Testis (tissue), 3 donors: Measurements from ENCODE around the gene ZNF430. TPM values are rescaled to one million over a fixed set of nuclear protein-coding genes. Genes with fewer than 3 reads are reported as not detected.

Source experiments
- DNase-seq: peaks from one replicate; pipeline ENCODE4 v3.0.0-alpha.2; 2019
- H3K27ac ChIP-seq, 2 donors: fragments of 200-600 bp; sonication (generic); one replicate each; pipeline ENCODE4 v1.5.1; 2019
- H3K27me3 ChIP-seq: fragments of 200-600 bp; sonication (generic); one replicate; pipeline ENCODE4 v1.5.1; 2019
- H3K36me3 ChIP-seq: fragments of 200-600 bp; sonication (generic); one replicate; pipeline ENCODE4 v1.5.1; 2017; ENCODE audit warnings: low read depth; ENCODE audit errors: missing control alignments
- H3K4me1 ChIP-seq: fragments of 200-600 bp; sonication (generic); one replicate; pipeline ENCODE4 v1.5.1; 2019
- H3K4me3 ChIP-seq, 2 donors: fragments of 200-600 bp; sonication (generic); one replicate each; pipeline ENCODE4 v1.5.1; 2017 to 2019
- H3K9me3 ChIP-seq: fragments of 200-600 bp; sonication (generic); one replicate; pipeline ENCODE4 v1.5.1; 2017
- POLR2A ChIP-seq: fragments of 450-650 bp; IDR thresholded peaks from one replicate; pipeline ENCODE4 v1.6.1; 2017; ENCODE audit warnings: antibody characterized with exemption, mild to moderate bottlenecking, moderate library complexity
- WGBS, 2 donors: methylation state at CpG; one replicate each; pipeline ENCODE4 v1.1.5; 2018; 5-methylcytosine and 5-hydroxymethylcytosine counted together
- intact Hi-C: fragments of 100-400 bp; cut with DNase I; formaldehyde crosslinking; loops from one replicate; pipeline ENCODE4 v1.15.1; 2023; ENCODE audit warnings: low total_unique reads
- polyA plus RNA-seq: library from polyadenylated mRNA; stranded (reverse); fragments of 350-450 nt; fragmentation: Illumina TruSeq; extraction: RNeasy Lipid Tissue Mini Kit (QIAGEN cat#74804); gene quantifications from one replicate; pipeline ENCODE4 v1.2.3, GENCODE V29; 2014; ENCODE audit warnings: low read depth, low replicate concordance; ENCODE audit not compliant: insufficient read depth
- total RNA-seq, 2 donors: library from RNA; depleted of rRNA; stranded (reverse); fragments of >200 nt; gene quantifications; one replicate each; pipeline ENCODE4 v1.2.3, GENCODE V29; 2016
- TF ChIP-seq, protein P1 (sequence below), 3 experiments: fragments of 450-650 bp in 2 of 3; fragments of 200-600 bp in 1 of 3; sonication (generic) in 1 of 3; IDR thresholded peaks; one replicate each; pipeline ENCODE4 v1.5.1; 2016 to 2019; ENCODE audit warnings: antibody characterized with exemption in 3 of 3, mild to moderate bottlenecking in 2 of 3, moderate library complexity in 1 of 3

Gene ZNF430
- total and polyA plus RNA-seq, 3 donors from 2014 or later: 3.8 to 11.7 (median 9.2) TPM

DNA sequence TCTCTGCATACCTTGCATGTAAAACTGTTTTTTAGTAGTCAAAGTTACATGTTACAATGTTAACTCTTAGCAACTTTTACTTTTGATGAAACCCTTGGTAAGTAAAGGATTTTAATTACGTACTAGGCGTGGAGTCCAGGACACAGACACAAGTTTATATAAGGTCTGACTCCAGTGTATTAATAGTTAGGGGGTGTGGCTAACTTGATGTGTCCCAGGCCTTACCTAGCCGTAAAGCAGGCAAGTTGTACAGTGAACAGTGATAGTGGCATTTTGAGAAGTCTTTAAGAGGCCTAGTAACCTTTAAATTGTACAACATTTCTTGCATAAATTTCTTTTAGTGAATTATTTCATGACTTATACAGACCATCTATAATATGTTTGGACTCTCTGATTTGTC lies 67.4 kb downstream of the ZNF430 start:
- Histone ChIP-seq H3K4me1 (peaks cover 8% of the 10 kb centered on the region), H3K9me3 (no peaks in the 10 kb centered on the region), H3K4me3 (no peak overlapping the region), H3K27ac (no peak overlapping the region), H3K36me3 (no peaks in the 10 kb centered on the region), H3K27me3 (no peaks in the 10 kb centered on the region)
- WGBS, 2 donors: 79 to 90% methylated on average over 3 of the region's 3 CpGs
- TF ChIP-seq, protein P1, sequence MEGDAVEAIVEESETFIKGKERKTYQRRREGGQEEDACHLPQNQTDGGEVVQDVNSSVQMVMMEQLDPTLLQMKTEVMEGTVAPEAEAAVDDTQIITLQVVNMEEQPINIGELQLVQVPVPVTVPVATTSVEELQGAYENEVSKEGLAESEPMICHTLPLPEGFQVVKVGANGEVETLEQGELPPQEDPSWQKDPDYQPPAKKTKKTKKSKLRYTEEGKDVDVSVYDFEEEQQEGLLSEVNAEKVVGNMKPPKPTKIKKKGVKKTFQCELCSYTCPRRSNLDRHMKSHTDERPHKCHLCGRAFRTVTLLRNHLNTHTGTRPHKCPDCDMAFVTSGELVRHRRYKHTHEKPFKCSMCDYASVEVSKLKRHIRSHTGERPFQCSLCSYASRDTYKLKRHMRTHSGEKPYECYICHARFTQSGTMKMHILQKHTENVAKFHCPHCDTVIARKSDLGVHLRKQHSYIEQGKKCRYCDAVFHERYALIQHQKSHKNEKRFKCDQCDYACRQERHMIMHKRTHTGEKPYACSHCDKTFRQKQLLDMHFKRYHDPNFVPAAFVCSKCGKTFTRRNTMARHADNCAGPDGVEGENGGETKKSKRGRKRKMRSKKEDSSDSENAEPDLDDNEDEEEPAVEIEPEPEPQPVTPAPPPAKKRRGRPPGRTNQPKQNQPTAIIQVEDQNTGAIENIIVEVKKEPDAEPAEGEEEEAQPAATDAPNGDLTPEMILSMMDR (IDR thresholded peaks at IDR 0.05): no peak
- no peak for TF ChIP-seq POLR2A
- no peak for DNase-seq
- intact Hi-C loops: no loop called here

DNA sequence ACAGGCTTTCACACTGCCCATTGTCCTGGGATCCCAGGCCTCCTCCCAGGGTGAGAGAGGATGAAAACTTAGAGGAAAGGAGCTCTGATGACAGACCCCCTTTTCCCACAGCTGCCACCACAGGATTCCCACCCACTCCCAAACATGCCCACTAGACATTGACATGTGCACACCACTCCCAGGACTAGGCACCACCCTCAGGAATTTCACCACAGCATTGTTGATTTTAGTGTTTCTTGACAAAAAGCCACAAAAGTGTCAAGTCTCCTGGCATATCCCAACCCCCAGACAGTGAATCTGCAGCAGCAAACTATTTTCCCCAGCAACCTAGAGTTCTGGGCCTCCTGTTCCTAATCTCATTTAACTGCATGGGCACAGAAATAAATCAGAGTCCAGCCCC lies 71.7 kb downstream of the ZNF430 start:
- intact Hi-C loops: no loop called here
- Histone ChIP-seq H3K27me3 (no peaks in the 10 kb centered on the region), H3K4me3 (no peak overlapping the region), H3K4me1 (peaks cover 15% of the 10 kb centered on the region), H3K36me3 (no peaks in the 10 kb centered on the region), H3K27ac (no peak overlapping the region), H3K9me3 (no peaks in the 10 kb centered on the region)
- DNase-seq: no peak
- TF ChIP-seq, protein P1 (IDR thresholded peaks at IDR 0.05): no peak
- no peak for TF ChIP-seq POLR2A

DNA sequence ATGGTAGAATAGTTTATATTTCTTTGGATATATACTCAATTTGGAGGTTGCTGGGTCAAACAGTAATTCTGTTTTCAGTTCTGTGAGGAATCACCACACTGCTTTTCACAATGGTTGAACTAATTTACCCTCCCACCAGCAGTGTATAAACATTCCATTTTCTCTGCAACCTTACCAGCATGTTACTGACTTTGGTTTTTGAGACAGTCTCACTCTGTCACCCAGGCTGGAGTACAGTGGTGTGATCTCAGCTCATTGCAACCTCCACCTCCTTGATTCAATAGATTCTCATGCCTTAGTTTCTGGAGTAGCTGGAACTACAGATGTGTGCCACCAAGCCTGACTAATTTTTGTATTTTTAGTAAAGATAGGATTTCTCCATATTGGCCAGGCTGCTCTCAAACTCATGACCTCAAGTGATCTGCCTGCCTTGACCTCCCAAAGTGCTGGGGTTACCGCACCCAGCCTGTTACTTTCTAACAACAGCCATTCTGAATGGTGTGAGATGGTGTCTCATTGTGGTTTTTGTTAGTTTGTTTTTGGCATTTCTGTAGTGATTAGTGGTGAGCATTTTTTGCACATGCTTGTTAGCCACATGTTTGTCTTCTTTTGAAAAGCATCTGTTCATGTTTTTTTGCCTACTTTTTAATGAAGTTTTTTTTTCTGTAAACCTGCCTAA lies 74.0 kb downstream of the ZNF430 start:
- Histone ChIP-seq H3K27ac (no peak overlapping the region), H3K9me3 (no peaks in the 10 kb centered on the region), H3K36me3 (no peaks in the 10 kb centered on the region), H3K4me3 (no peak overlapping the region), H3K27me3 (no peaks in the 10 kb centered on the region), H3K4me1 (peaks cover 15% of the 10 kb centered on the region)
- intact Hi-C loops: no loop called here
- WGBS, 2 donors: 63 to 65% methylated on average over 1 of the region's 1 CpG
- DNase-seq: no peak
- TF ChIP-seq POLR2A: no peak
- TF ChIP-seq, protein P1 (IDR thresholded peaks at IDR 0.05): no peak

DNA sequence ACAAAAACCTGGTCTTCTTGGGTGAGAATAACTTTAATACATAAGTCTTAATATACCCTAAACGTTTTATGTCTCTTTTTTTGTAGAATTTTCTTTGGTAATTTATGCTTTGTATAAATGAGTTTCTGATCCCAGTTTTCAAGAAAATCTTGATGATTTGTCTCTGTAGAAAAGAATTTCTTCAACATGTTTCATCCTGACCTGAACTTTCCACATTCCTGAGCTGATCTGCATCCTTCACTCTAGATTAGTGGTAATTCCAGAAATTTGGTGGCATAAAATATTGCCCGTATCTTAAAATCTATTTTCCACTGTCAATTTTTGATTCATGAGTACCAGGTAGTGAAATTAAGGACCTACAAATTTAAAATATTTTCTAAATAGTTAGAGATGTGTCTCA lies 77.8 kb downstream of the ZNF430 start:
- 83 to 93% methylated on average over 2 of the region's 2 CpGs for WGBS, 2 donors
- intact Hi-C loops: no loop called here
- no peaks in the 10 kb centered on the region for H3K27me3 ChIP-seq
- H3K4me1 ChIP-seq: peaks cover 7% of the 10 kb centered on the region
- TF ChIP-seq POLR2A: no peak
- no peak overlapping the region for H3K4me3 ChIP-seq
- DNase-seq: no peak
- H3K36me3 ChIP-seq: no peaks in the 10 kb centered on the region
- no peak overlapping the region for H3K27ac ChIP-seq
- H3K9me3 ChIP-seq: no peaks in the 10 kb centered on the region

DNA sequence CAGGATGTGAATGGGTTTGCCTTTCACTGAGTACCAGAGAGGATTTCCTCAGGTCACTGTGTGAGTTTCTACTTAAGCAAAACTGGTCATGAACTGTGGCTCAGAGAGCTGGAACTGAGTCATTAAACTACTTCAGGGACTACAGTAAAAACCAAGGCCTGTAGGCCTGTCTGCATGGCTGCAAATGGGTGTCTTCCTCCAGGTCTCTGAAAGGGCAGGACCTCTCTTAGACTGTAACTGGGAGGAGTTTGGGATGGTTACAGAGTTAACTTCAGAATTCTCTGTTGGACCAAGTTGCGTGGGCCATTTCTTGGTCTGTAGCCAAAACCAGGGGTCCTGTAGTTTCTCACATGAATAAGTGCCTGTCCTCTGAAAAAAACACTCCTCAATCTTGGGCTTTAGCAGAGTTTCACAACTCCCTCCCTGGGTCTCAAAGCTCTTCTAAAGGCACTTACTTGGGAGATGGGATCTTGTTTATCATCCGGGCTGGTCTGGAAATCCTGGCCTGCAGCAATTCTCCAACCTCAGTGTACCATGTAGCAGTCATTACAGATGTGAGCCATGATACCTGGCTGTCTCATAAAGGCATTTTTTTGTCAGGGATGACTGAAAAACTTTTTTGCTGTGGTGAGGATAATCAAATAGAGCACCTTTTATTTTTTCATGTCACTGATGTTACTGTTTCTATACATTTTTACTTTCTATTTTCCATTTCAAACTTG lies 81.2 kb downstream of the ZNF430 start:
- Histone ChIP-seq H3K27ac (no peak overlapping the region), H3K36me3 (no peaks in the 10 kb centered on the region), H3K9me3 (no peaks in the 10 kb centered on the region), H3K4me1 (no peaks in the 10 kb centered on the region), H3K4me3 (no peak overlapping the region), H3K27me3 (no peaks in the 10 kb centered on the region)
- 79 to 92% methylated on average over 2 of the region's 2 CpGs for WGBS, 2 donors
- TF ChIP-seq POLR2A: no peak
- TF ChIP-seq, protein P1 (IDR thresholded peaks at IDR 0.05): no peak
- intact Hi-C loops: no loop called here
- no peak for DNase-seq
